Measurements from ENCODE around the gene PCDHA7.

- TF ChIP-seq CTCF (conservative IDR thresholded peaks at IDR 0.05) (no peak), ZFX (IDR thresholded peaks at IDR 0.05) (no peak)
Measured at GRCh38 chr5:140842798-140843733, 9.0 kb downstream of the PCDHA7 start.
